GM20431 (cell line): Measurements from ENCODE around the gene PDIA6.
"Not testable (repeated sequence)": the region's sequence is repeated elsewhere in the genome, so short reads cannot be mapped to it uniquely, and the experiment has no call there.

Experiments used
- in situ Hi-C: fragments of 300-500 bp; cut with MseI, MboI; formaldehyde crosslinking; loops from one replicate; pipeline ENCODE4 v1.15.0; 2020; ENCODE audit warnings: low sequenced_read_pairs; ENCODE audit not compliant: unreplicated experiment

The PDIA6 gene

DNA sequence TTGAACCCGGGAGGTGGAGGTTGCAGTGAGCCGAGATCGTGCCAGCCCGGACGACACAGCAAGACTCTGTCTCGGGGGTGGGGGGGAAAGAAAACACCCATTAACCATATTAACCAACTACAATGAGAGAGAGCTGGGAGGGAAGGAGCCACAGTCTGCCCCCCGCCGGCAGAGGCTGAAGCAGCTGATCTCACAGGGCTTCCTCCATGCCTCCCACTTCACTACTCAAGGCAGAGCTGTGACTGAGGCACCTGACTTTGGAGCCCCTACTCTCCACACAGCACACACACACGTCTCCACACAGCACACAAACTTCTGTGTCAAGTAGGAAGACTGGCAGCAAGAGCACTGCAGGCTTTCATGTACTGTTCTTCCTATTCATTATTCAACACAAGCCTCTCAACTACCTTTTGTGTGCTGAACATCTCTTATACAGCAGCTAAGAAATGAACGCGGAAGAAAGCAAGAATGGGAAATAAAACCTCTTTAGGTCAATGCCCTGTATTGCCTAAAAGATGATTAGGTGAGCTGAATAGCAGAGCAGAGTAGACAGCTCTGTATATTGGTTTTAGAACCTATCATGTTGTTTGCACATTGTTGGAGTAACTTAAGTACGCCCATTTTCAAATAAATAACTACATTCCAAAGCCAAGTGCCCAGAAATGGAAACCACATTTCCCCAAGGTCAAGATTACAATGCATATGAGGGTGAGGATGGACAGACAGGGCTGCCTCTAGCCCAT lies 26.2 kb downstream of the PDIA6 start:
- in situ Hi-C loops: no loop called here

DNA sequence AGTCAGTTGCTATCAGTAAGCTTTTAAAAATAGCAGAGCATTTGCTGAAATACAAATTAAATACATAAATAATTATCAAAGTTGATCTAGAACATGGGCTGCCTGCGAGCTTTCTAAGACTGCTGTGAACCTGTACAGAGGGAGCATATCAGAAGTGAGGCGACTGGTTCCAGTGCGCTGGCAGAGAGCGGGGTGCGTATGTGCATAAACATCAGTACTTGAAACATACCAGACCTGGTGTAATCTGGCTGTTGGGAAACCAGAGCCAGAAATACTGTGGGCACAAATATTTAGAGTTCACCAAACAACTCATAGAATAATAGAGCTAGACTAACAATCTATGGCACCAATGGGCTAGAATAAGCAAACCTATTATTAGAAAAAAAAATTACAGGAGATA lies 27.3 kb downstream of the PDIA6 start:
- in situ Hi-C loops: no loop called here

DNA sequence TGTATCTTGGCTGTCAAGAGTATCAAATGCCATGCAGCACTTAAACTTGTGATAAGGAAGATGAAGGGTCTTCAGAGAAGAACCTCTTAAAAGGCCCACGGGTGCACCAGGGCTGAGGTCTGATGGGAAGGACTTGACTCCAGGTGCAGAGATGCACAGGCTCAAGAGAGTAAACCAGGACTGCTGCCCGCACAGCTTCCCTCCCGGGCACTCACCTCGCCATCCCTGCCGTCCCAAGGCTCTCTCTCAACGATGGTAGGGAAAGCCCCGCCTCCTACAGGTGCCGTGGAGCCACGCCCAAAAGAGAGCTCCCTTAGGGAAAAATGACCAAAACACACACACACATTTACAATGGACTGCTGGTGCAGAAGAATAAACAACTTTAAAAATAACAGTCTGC lies 27.9 kb downstream of the PDIA6 start:
- in situ Hi-C loops: no loop called here

DNA sequence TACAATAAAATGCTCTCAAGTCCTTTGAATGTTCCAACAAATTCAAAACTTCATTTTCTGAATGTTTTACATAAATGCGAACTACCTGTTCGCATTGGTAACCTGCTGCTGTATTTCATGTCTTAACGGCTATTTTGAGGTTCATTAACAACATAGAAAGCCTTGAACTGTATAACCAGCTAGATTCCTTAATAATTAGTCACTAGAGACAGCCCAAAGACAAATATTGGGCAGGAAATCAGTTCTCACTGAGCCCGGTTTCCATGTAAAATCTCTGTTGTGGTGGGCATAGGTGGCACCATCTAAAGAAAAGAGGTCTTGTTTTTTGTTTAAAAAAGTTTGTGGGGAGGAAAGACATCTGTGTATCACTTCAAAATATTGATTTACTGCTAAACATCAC lies 29.2 kb downstream of the PDIA6 start:
- in situ Hi-C loops: no loop called here

DNA sequence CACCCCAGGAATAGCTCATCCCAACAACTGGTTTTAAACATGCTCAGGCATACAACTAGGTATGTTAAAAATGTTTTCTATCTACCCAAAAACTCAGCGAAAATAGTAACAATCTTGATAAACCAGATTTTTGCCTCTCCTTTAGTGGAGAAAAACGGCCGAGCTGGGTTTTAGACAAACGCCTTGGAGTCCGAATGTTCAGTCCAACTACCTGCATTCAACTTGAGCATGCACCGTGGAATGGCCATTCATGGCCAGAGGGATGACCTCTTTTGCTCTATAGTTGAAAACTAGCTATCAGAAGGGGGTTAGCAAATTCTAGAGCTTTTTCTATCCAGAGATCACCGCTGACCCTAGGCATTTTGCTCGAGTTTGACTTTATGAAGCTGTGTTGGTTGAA lies 30.8 kb downstream of the PDIA6 start:
- in situ Hi-C loops: no loop called here

DNA sequence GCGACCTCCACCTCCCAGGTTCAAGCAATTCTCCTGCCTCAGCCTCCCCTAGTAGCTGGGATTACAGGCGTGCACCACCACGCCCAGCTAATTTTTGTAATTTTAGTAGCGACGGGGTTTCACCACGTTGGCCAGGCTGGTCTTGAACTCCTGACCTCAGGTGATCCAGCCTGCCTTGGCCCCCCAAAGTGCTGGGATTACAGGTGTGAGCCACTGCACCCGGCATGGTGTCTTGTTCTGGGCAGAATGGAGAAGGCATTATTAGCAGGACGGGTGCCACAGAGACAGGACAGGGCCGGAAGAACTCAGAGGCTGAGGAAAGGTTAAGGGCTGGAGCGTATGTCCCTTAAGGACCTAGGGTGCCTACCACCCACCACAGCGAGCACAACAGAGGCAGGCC lies 31.8 kb downstream of the PDIA6 start:
- in situ Hi-C loops: not testable (repeated sequence)

DNA sequence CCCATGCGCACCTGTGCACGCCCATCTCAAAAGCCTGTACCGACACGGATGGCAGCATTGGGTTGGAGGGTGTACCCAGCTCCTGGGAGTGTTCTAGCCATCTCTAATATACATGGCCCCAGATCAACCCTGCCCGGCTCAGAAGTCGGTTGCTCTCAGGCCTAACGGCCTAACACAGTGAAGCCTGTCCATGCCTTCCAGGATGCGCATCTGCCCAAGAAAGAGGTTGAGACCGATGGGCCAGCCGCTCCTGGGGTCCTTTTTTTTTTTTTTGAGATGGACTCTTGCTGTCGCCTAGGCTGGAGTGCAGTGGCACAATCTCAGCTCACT lies 32.1 kb downstream of the PDIA6 start:
- in situ Hi-C loops: no loop called here

DNA sequence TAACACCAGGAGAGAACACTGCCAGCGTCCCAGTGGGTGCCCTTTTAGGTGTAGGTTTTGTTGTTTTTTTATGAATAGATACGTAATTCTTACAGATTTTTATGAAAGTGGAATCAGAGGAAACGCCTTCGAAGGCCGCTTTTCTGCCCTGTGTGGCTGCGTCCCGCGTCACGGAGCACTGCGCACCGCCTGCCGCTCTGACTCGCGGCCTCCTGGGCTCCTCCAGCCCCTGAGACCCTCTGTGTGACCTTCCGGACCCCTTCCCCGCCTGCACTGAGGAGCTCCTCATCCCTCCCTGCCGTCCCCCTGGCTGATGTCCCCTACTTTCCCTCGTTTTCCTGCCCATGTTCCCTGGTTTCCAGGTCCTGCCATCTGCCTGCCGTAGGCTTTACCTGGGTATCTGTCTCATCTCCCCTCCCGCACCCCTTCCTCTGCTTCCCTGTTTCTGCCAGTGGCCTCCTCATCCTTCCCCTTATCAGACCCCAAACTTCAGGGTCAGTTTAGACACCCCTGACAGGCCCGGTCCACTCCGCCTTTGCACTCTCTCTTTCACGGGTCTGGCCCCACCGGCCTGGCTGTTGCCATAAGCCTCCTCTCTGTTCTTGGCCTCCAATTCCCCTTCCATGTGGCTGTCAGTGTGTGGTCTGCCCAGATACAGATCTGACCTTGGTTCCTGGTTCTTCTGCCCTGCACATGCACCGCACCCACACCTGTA lies 32.7 kb downstream of the PDIA6 start:
- in situ Hi-C loops: no loop called here

DNA sequence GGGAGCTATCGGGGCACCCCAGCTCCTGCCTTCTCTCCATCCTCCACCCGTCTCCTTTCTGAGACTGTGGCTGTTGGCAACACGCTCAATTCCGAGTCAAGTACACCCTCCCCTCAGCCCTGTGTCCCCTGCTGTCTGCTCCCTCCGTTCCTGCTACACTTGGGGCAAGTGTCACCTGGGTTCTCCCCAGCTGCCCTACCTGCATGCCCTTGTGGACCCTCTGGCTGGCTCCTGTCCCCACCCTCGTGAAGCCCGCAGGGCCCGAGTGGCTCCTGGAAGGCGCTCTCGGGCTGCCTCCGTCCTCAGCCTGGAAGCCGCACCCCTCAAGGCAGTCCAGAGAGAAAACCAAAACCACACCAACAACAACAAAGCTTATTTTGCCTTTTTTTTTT lies 33.9 kb downstream of the PDIA6 start:
- in situ Hi-C loops: no loop called here

DNA sequence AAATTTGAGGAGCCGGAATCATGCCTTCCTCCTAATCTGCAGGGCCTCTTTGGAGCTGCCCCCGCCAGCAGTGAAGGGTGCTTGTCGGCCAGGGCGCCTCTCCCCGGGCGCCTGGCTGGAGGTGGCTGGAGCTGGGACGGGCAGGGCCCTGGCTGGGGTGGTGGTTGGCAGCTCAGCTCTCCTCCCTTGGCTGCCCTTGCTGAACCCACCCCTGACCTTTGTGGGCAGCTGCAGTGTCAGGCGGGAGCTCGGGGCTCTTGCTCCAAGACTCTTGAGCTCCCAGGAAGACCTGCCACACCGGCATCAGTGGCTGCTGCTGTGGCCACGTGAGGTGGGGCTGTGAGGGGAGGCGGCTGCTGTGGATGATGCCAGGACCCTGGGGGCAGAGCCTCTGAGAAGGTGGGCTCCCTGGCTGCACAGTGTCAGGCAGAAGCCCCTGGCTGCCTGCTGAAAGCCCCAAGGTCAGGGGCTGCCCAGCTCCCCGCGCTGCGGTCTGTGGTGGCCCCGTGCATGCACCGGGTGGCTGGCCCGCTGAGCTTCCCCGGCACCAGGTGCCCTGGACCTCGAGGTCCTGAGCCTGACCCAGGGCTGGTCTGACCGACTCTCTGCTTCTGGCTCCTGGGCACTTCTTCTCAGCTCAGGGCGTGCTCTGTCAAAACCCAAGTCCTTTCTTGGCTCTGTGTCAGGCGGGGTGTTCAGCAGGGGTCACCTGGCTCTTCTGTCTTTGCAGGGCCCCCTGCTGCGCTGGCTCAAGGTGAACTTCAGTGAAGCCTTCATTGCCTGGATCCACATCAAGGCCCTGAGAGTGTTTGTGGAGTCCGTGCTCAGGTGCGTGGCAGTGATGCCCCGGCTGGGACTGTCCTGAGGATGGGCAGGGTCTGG lies 34.5 kb downstream of the PDIA6 start:
- in situ Hi-C loops: no loop called here

DNA sequence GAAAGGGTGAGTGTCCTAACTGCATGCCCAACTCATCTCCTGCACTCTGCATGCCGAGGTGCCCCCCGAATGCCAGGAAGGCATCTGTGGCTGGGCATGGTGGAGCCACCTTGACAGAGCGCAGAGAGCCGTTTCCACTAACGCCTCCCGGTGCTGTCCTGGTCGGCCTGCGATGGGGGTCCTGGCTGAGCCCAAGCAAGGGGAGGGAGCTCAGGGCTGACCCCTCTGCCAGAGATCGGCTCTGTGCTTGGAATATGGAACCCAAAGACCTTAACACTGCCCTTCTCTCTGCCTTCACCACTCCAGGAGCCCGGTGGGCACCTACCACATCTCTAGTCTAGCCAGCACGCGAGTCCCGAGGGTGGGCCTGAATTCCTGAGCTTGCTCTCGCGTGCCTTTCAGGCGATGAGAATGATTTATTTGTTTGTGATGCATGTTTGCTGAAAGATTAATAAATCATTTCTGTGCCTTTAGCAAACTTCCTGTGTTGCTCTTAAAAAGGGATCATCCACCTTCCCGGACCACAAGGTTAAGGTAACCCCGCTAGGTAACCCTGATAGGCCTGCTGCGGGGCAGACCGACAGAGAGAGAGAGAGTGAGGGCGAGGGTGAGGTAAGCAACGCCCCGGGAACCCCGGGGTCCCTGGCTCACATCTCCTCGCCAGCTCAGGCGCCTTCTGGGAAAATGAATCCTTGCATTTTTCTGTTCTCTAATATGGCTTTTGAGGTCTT lies 35.3 kb downstream of the PDIA6 start:
- in situ Hi-C loops: no loop called here

DNA sequence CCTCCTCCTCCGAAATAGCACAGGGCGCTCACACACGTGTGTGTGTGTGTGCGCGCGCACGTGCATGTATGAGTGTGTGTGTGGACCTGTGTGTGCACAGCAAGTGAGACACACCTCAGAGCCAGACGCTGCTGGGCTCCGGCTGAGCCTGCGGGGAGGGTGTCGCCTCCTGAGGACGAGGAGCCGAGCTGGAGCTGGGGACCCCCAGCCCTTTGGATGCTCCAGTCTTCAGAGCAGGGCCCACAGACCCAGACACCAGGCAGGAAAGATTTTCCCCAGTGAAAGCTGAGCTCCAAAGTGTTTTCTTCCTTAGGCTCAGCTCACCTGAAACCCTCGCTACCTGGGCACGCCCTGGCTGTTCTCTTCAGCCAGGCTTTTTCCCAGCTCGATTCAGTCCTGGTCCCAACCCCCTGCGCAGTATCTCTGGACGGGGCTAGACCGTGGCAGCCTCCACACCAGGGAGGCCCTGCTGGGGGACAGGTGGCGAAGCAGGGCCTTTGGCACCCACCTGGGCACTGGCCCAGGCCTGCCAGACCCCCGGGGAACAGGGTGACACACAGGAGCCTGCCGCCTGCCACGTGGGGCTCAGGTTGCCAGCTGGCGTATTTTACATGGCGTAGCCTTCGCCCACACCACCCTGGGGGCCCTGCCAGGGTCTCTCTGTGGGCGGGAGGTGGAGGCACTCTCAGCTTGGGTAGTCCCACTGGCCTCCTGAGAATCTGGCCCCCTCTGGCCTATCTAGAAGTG lies 36.2 kb downstream of the PDIA6 start:
- in situ Hi-C loops: no loop called here

DNA sequence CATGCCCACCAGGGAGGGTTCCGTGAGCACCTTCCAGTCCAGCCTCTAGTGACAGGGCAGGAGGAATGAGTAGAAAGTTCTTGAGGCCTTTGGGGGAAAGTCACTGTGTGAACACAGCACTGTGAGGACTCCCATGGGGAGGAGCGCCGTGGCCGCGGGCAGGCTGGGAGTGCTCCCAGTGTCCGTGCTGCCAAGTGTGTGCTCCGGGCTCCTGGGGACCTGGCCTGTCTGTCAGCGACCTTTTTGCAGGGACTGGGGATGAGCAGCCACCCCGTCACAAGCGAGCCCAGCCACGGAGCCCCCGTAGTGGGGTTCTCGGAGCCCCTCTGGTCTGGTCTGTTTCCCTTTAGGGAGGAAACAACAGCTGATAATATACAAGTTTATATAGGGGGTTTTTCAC lies 36.8 kb downstream of the PDIA6 start:
- in situ Hi-C loops: no loop called here

DNA sequence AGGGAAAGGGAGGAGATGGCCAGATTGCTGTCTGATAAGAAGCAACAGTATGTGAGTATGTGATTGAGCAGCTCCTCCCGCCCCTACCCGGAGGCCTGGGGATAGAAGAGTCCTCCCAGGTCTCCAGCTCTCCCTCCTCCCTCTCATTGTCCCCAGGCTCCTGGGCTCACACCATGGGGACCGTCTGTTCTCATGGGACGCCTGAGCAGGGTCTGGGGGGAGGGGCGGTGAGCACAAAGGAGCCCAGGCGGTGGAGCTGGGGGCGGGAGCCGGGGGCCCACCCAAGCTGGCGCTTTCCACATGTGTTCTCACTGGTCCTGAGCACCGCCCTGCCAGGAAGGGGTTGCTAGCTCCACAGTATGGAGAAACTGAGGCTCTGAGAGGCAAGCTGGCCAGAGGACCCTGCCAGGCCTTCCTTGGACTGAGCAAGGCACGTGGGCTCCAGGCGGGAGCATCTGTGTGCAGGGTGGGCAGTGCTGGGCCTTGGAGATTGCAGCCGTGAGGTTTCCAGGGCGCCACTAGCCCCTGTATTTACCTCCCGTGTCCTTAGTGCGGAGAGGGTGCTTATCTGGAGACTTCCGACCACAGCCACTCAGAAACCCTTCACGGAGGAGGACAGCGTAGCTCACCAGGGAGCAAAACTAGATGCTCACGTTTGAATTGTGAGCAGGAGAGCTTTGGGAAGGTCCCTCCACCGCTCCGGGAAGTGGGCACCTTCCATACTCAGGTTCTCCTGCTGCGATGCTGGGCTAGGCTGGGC lies 37.4 kb downstream of the PDIA6 start:
- in situ Hi-C loops: no loop called here

DNA sequence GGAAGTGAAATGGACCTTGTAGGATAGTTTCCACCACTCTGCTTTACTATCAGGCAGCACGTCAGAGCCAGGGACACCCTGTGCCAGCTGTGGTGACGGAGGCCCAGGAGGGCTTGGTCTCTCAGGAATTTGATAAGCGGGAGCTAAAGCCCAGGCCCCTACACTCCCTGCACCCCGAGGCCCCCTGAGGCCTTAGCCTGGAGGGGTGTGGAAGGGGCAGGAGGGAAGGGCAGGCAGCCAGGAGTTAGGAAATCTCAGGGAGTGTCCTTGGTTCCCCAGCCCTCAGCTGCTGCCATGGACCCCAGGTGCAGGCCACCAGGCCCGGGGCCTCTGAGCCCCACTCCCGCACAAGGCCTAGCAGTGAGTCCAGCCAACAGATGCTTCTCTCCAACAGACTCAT lies 38.2 kb downstream of the PDIA6 start:
- in situ Hi-C loops: no loop called here

DNA sequence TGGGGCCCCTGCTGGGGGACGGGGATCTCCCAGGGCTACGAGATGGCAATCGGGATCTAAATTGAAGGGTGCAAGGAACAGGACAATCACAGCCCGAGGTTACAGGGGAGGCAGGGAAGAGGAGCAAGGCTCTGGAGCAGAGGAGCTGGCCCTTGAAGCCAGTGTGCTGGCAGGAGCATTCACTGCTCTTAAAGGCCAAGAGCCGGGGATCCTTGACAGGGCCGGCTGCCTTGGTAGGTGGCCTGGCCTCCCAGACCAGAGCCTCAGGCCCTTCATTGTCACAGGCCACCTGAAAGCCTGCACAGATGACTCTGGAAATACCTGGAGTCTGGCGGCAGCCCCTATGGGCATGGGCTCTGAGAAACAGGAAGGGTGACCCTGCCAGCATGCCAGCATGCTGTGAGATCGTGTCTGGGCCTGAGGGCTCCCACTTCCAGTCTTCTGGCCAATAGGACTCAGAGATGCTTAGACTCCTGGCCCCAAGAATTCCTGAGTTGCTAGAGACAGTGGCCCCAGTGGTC lies 38.7 kb downstream of the PDIA6 start:
- in situ Hi-C loops: no loop called here

DNA sequence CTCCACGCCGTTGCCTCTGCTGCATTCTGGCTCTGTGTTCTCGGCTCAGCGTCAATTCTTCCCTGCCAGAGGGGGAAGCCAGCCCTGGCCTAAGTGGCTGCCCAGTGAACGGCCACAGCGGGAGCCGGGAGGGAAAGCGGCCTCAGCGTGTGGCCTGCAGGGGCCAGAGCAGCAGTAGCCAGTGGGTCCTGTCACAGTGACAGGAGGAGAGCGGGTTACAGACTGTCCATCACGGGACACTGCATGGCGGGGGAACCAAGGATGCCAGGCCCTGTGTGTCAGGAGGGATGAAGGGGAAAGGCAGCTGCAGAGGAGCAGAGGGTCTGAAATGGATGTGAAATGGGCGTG lies 39.7 kb downstream of the PDIA6 start:
- in situ Hi-C loops: no loop called here

DNA sequence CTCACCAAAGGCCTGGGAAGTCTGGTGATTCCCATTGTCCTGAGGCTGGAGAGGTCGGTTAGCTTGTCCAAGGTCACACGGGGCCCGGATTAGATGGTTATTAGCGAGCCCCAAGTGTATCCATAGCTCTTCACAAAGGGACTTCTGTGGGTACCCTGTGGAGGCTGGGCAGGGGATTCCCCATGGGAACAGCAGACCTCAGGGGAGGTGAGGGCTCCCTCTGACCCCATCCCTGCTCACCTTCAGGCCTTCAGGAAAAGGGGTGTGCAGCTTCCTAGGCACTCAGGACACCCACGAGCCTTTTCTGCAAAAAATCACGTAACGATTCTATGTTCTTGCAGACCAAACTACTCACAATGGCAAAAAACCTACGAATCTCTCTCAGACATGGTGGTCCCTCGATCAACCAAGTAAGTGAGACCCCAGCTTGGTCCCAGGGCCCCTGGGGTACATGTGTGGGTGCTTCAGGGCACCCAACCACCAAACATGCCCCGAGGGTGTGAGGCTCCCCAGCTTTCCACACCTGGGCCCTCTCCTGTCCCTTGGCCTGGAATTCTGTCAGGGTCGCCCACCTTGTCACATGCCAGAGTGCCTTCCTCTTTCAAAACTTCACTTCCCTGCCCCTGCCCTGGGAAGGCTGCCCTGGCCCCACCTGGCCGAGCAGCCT lies 40.3 kb downstream of the PDIA6 start:
- in situ Hi-C loops: no loop called here
